Activated T-helper 1 cell treated with anti-CD3 and anti-CD28 coated beads, Interleukin-12 subunit alpha, Interleukin-12 subunit beta, Interleukin-2, Interleukin-4 antibody, amounts not matched to agents 30 ng/mL and 10 ng/mL and 1 ng/mL, durations not matched to agents 14 hours and 24 hours and 36 hours (primary cell): ENCODE measurements around the gene ERCC4. TPM values are rescaled to one million over a fixed set of nuclear protein-coding genes. Genes with fewer than 3 reads are reported as not detected.
A peak's percentile ranks its signal among the peaks of the same experiment; 100 is the strongest.
"Not testable (repeated sequence)": the region's sequence is repeated elsewhere in the genome, so short reads cannot be mapped to it uniquely, and the experiment has no call there.

Experiments
- DNase-seq: peaks from one replicate; pipeline ENCODE4 v3.0.0; 2021; ENCODE audit warnings: low spot score
- H3K27ac Mint-ChIP-seq: one replicate; pipeline ENCODE4 v1.8.0; 2021; ENCODE audit warnings: mild to moderate bottlenecking, mixed read lengths
- H3K27me3 Mint-ChIP-seq: one replicate; pipeline ENCODE4 v1.8.0; 2022; ENCODE audit warnings: mild to moderate bottlenecking, moderate library complexity, mixed read lengths; ENCODE audit not compliant: insufficient read depth
- H3K36me3 Mint-ChIP-seq: one replicate; pipeline ENCODE4 v1.8.0; 2021; ENCODE audit warnings: low read depth, mixed read lengths
- H3K4me1 Mint-ChIP-seq: one replicate; pipeline ENCODE4 v1.8.0; 2021; ENCODE audit warnings: low read depth, mixed read lengths
- H3K4me3 Mint-ChIP-seq: one replicate; pipeline ENCODE4 v1.8.0; 2021; ENCODE audit warnings: mild to moderate bottlenecking, moderate library complexity, mixed read lengths
- H3K9me3 Mint-ChIP-seq: one replicate; pipeline ENCODE4 v1.8.0; 2021; ENCODE audit warnings: mixed read lengths
- intact Hi-C: fragments of 100-400 bp; cut with micrococcal nuclease; formaldehyde crosslinking; loops from one replicate; pipeline ENCODE4 v1.15.1; 2024
- total RNA-seq: library from RNA; stranded (reverse); gene quantifications from 2 replicates; pipeline ENCODE4 v1.2.3, GENCODE V29; 2022

Gene ERCC4
- total RNA-seq = 15.9 and 18.6 TPM in 2 replicates

DNA sequence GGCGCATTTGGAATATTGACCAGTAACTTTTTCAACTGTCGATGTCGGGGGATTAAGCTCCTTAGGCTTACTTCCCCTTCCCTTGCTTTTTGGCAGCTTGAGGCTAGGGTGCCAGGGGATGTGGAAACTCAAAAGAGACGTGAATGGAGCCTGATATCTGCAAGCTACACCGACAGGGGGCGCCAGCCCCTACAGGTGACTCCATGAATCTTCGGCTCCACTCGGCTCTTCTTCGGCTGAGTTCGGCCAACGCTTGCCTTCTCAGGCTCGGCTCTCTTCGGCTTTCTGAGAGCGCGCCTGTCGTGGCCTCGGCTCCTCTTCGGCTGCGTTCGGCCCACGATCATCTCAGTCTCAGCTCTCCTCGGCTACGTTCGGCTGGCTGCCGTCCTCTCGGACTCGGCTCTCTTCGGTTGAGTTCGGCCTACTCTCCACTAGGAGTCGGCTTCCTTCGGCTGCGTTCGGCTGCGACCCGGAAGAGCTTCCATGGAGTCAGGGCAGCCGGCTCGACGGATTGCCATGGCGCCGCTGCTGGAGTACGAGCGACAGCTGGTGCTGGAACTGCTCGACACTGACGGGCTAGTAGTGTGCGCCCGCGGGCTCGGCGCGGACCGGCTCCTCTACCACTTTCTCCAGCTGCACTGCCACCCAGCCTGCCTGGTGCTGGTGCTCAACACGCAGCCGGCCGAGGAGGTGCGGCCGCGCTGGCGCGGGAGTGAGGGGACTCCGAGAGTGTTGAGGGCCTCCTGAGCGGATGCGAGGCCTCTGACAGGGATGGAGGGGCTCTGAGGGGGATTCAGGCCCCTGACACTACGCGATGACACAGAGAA lies at the start of gene ERCC4:
TSS of gene ERCC4 (plus strand) at position 472 of the 827 bp plus-strand sequence. CDS start at position 484, 12 bp downstream.
- Mint-ChIP-seq H3K27me3 (peaks cover 2% of the 10 kb centered on the region), H3K4me3 (peak within 1 kb of the TSS; percentile 96), H3K4me1 (peaks cover 29% of the 10 kb centered on the region), H3K36me3 (peaks cover 7% of the 10 kb centered on the region), H3K9me3 (no peaks in the 10 kb centered on the region), H3K27ac (peak within 1 kb of the TSS; percentile 85)
- intact Hi-C loops = loop anchor here (1.0 to 5.0 kb wide), 7 partner anchors 54 to 711 kb away; partner anchors contain the start of gene PARN
- peak; percentile 98 for DNase-seq

DNA sequence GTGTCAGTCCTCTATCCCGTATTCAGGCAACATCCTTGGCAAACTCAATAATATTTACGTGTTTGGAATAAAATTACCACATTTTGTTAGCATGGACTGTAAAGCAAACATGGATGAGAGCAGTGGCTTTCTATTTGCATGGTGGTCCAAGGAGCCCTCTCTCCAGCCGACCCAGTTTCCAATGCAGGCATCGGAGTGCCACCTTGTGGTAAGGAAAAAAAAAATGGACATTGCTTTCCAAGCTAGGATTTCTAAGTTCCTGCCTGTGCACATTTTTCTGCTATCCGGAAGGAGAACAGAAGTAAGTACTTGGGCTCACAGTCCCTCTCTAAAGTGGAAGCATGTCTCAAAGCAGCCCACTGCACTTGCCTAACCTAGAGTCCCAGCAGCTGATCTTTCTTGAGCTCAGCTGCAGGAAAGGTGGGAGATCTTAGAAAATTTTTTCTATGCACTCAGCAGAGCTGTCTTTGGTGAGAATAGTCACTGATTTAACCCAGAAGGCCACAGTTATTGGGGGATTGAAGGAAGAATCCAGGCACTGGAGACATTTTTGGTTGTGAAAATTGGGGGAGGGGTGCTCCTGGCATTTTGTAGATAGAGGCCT lies 46.0 kb upstream of the ERCC4 start:
- no peak for DNase-seq
- no peaks in the 10 kb centered on the region for H3K4me1 Mint-ChIP-seq
- H3K36me3 Mint-ChIP-seq = no peaks in the 10 kb centered on the region
- H3K27ac Mint-ChIP-seq = no peak overlapping the region
- intact Hi-C loops = no loop called here
- H3K9me3 Mint-ChIP-seq = no peaks in the 10 kb centered on the region
- no peak overlapping the region for H3K4me3 Mint-ChIP-seq
- peaks cover 5% of the 10 kb centered on the region for H3K27me3 Mint-ChIP-seq

DNA sequence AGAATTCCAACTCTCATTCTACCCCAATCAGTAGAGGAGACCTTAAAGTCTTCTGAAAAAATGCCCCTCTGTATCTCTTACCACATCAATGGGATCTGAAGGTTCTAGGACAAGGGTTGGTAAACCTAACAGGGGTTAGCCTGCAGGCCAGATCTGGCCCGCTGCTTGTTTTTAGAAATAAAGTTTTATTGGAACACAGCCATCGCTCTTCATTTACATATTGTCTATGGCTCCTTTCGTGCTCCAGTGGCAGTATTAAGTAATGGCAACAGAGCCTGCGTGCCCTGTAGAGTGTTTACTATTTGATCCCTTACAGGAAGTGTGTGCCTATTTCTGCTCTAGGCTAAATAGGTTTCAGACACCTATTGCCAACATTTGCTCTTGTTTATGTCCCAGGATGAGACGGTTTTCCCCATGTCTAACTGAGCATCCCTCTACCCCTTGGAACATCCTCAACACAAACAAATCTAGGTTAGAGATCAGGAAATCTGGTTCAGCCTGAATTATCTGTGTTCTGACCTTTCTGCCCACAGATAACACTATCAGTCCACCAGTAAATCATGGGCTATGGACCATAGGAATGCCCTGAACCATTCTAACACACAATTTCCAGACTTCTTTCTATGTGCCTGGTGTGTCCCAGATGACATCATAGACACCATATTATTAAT lies 44.2 kb upstream of the ERCC4 start:
- no peaks in the 10 kb centered on the region for H3K4me1 Mint-ChIP-seq
- no peak overlapping the region for H3K4me3 Mint-ChIP-seq
- peaks cover 5% of the 10 kb centered on the region for H3K27me3 Mint-ChIP-seq

DNA sequence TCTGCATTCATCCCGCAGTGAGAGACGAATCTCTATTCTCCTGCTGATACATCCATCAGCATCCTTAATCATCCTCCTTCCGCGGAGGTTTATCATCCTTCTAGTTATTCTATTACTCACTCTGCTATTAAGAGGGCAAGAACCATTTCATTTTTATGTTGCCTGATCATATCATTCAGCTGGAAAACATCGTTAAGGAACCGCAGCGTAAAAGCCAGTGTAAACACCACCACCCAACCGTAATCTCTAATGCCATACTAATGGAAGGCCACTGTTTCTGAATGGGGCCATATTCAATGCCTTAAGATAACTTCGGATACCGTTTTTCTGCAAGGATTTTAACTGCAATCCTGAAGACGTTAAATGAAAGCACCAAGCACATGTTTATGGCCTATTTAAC lies 36.7 kb upstream of the ERCC4 start:
- no peaks in the 10 kb centered on the region for H3K36me3 Mint-ChIP-seq
- H3K27me3 Mint-ChIP-seq = no peaks in the 10 kb centered on the region
- intact Hi-C loops = no loop called here
- H3K9me3 Mint-ChIP-seq = no peaks in the 10 kb centered on the region
- H3K27ac Mint-ChIP-seq = no peak overlapping the region
- no peak for DNase-seq
- no peaks in the 10 kb centered on the region for H3K4me1 Mint-ChIP-seq
- no peak overlapping the region for H3K4me3 Mint-ChIP-seq

More for the DNA sequence above, 44.2 kb upstream of the ERCC4 start:
- DNase-seq = no peak
- no peaks in the 10 kb centered on the region for H3K9me3 Mint-ChIP-seq
- H3K36me3 Mint-ChIP-seq = no peaks in the 10 kb centered on the region
- intact Hi-C loops = no loop called here
- no peak overlapping the region for H3K27ac Mint-ChIP-seq

DNA sequence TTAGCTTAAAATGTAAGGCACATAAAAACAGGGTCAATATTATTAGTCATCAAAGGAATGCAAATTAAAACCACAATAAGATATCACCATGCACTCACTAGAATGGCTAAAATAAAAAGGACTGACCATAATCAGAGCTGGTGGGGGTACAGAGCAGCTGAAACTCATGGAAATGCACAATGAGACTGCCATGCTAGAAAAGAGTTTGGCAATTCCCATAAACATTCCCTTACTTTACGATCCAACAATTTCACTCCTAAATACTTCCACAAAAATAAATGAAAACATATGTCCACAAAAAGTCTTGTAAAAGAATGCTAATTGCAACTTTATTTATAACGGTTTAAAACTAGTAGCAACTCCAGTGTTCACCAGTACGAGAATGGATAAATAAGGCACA lies 36.1 kb upstream of the ERCC4 start:
- H3K36me3 Mint-ChIP-seq = no peaks in the 10 kb centered on the region
- H3K9me3 Mint-ChIP-seq = no peaks in the 10 kb centered on the region
- intact Hi-C loops = no loop called here
- no peak for DNase-seq
- no peaks in the 10 kb centered on the region for H3K27me3 Mint-ChIP-seq
- H3K4me3 Mint-ChIP-seq = no peak overlapping the region
- H3K4me1 Mint-ChIP-seq = no peaks in the 10 kb centered on the region
- no peak overlapping the region for H3K27ac Mint-ChIP-seq

DNA sequence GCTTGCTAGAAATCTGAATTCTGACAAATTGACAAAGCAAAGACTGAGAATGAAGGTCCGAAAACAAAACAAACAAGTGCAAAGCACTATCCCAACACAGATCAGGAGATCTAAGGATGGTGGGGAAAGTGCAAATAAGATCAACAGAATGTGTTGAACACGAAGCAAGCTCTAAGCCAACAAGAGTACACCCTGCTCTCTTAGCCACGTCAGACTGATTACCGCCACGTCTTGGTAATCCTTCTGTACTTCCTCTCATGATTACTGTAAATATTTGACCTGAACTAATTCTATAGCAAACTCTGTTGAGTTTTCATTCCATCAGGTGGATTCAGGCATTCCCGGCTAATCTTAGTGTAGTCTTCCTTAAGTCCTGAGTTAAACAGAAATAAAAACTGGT lies 34.3 kb upstream of the ERCC4 start:
- H3K27ac Mint-ChIP-seq = no peak overlapping the region
- no peak for DNase-seq
- intact Hi-C loops = no loop called here

DNA sequence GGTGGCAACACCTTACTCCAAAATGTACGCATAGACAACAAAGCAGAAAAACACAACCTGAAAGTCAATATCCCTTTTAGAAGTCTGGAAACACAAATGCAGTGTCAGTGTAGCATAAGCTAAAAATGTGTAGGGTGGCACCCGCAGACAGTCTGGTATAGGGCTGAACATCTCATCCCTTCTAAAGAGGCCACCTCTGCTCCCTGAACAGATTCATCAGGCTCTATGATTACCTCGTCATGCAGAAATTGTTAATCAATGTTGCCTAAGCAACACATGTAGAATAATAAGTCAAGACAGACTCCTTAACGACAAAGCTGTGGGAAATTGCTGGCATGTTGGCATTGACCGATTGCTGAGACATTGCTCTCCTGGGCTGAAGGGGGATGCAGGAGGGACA lies 33.3 kb upstream of the ERCC4 start:
- Mint-ChIP-seq H3K27ac (no peak overlapping the region), H3K4me1 (no peaks in the 10 kb centered on the region), H3K27me3 (no peaks in the 10 kb centered on the region), H3K4me3 (no peak overlapping the region), H3K9me3 (no peaks in the 10 kb centered on the region), H3K36me3 (no peaks in the 10 kb centered on the region)
- intact Hi-C loops = no loop called here
- no peak for DNase-seq

More for the DNA sequence above, 34.3 kb upstream of the ERCC4 start:
- Mint-ChIP-seq H3K4me3 (no peak overlapping the region), H3K9me3 (no peaks in the 10 kb centered on the region), H3K4me1 (no peaks in the 10 kb centered on the region), H3K36me3 (no peaks in the 10 kb centered on the region), H3K27me3 (no peaks in the 10 kb centered on the region)

DNA sequence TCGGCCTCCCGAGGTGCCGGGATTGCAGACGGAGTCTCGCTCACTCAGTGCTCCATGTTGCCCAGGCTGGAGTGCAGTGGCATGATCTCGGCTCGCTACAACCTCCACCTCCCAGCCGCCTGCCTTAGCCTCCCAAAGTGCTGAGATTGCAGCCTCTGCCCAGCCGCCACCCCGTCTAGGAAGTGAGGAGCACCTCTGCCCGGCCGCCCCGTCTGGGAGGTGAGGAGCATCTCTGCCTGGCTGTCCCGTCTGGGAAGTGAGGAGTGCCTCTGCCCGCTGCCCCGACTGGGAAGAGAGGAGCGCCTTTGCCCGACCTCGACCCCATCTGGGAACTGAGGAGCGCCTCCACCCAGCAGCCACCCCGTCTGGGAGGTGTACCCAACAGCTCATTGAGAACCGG lies 30.6 kb upstream of the ERCC4 start:
- H3K27me3 Mint-ChIP-seq, DNase-seq, intact Hi-C loops, H3K27ac Mint-ChIP-seq, H3K9me3 Mint-ChIP-seq, H3K4me3 Mint-ChIP-seq, H3K36me3 Mint-ChIP-seq, H3K4me1 Mint-ChIP-seq: not testable (repeated sequence)

DNA sequence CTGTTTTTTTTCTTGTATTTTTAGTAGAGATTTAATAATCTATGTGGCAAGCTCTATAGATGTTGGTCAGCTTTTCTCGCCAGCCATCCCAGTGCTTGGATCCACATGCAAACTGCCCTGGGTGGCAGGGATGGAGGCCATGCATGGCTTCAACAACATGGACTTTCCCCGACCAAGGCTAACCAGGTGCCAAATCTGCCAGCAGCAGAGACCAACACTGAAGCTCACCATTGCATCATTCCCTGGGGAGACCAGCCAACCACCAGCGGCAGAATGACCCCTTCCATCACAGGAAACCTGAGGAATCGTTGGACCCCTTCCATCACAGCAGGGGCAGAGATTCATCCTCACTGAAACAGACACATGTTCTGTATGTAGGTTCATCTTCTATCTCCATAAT lies 27.7 kb upstream of the ERCC4 start:
- H3K27ac Mint-ChIP-seq = no peak overlapping the region
- H3K9me3 Mint-ChIP-seq = no peaks in the 10 kb centered on the region
- no peaks in the 10 kb centered on the region for H3K4me1 Mint-ChIP-seq
- DNase-seq = no peak
- no peaks in the 10 kb centered on the region for H3K36me3 Mint-ChIP-seq
- no peak overlapping the region for H3K4me3 Mint-ChIP-seq
- no peaks in the 10 kb centered on the region for H3K27me3 Mint-ChIP-seq
- intact Hi-C loops = no loop called here

DNA sequence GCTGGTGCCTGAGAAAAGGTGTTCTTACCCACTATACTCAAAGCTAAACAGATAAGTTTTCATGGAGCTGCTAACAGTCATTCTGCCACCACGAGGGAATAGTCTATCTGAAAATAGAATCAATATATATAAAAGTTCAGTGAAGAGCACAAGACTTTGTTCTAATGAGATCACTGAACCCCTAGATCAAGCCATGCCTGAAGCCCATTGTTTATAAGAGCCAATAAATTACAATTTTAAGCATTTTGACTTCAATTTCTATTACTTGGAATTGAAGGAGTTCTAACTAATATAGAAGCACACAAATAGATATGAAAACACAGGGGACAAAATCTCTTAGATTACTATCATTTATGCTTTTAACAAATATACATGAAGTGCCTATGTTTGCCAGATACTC lies 24.4 kb upstream of the ERCC4 start:
- Mint-ChIP-seq H3K27me3 (no peaks in the 10 kb centered on the region), H3K9me3 (no peaks in the 10 kb centered on the region), H3K4me1 (no peaks in the 10 kb centered on the region), H3K36me3 (no peaks in the 10 kb centered on the region), H3K27ac (no peak overlapping the region), H3K4me3 (no peak overlapping the region)
- intact Hi-C loops = no loop called here
- no peak for DNase-seq

DNA sequence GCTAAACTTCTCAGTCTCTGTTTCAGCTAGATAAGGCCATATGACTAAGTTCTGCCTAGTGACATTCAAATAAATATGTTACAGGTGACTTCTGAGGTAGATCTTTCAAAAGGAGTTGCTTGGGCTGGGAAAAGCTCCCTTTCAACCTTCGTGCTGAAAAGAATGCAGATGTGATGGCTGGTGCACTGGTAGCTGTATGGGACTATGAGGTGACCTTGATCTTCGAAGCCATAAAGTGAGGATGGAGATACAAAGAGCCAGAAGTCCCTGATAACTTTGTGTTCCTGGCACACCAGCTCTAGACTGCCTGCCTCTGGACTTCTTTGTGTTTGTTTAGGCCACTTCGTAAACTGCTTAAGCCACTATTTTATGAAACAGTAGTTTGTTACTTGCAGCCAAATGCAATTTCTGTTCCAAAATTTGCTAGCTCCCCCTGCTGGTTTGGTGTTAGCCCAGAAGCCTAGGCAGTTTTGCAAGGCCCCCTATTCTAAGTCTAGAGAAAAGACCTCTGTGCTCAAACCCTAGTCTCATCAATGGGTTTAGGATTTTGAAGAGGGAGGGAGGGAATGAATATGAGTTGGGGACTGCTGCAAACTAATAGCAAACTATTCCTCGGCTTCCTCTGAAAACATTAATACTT lies 23.3 kb upstream of the ERCC4 start:
- DNase-seq = no peak
- H3K27me3 Mint-ChIP-seq = no peaks in the 10 kb centered on the region
- H3K36me3 Mint-ChIP-seq = no peaks in the 10 kb centered on the region
- no peak overlapping the region for H3K27ac Mint-ChIP-seq
- no peak overlapping the region for H3K4me3 Mint-ChIP-seq
- H3K4me1 Mint-ChIP-seq = no peaks in the 10 kb centered on the region
- intact Hi-C loops = no loop called here
- no peaks in the 10 kb centered on the region for H3K9me3 Mint-ChIP-seq

DNA sequence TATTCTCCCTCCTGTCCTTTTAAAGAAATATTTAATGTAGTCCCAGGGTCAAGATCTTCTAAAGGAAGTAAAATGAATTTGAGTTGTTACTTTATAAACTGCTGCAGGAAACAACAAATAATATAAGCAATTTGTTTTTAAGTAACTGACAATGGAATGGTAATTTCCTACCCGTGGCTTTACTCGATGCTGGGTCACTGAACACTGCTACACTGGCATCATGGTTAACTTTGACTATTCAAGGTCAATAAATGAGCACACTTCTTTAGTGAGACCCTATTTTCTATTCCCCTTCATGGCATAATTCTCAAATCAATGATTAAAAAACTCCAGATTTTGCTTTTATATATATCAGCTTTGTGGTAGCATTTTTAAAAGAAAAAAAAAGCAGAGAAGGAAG lies 22.1 kb upstream of the ERCC4 start:
- intact Hi-C loops = no loop called here

DNA sequence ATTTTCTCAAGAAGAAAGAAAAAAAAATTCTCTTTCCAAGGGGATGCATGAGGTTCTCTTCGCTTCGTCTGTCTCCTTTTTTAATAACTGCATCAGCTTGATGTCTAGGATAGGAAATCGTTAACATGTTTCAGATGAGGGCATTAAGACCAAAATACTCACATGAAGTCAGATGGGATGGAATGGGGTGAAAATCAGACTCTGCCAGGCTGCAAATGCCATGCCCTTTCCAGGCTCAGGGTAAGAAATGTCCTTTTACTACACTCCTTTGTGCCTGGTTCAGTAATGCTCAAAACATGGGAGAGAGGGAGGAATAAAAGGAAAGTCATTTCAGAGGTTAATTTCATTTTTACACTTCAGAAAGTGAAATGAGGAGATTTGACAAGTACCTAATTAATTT lies 21.7 kb upstream of the ERCC4 start:
- intact Hi-C loops = no loop called here
- no peak for DNase-seq
- H3K4me3 Mint-ChIP-seq = no peak overlapping the region
- H3K9me3 Mint-ChIP-seq = no peaks in the 10 kb centered on the region
- H3K27ac Mint-ChIP-seq = no peak overlapping the region
- H3K4me1 Mint-ChIP-seq = no peaks in the 10 kb centered on the region
- H3K27me3 Mint-ChIP-seq = peaks cover 3% of the 10 kb centered on the region
- H3K36me3 Mint-ChIP-seq = no peaks in the 10 kb centered on the region

More for the DNA sequence above, 22.1 kb upstream of the ERCC4 start:
- H3K4me1 Mint-ChIP-seq = no peaks in the 10 kb centered on the region
- no peaks in the 10 kb centered on the region for H3K27me3 Mint-ChIP-seq
- no peak overlapping the region for H3K4me3 Mint-ChIP-seq
- H3K36me3 Mint-ChIP-seq = no peaks in the 10 kb centered on the region
- H3K9me3 Mint-ChIP-seq = no peaks in the 10 kb centered on the region
- no peak overlapping the region for H3K27ac Mint-ChIP-seq
- DNase-seq = no peak
